Activated CD8-positive, alpha-beta memory T cell treated with anti-CD3 and anti-CD28 coated beads, Interleukin-2, amount 10 ng/mL, durations not matched to agents 7 days and 5 days (primary cell): ENCODE measurements around the gene ZNF792. TPM values are rescaled to one million over a fixed set of nuclear protein-coding genes. Genes with fewer than 3 reads are reported as not detected.
"Not testable (repeated sequence)": the region's sequence is repeated elsewhere in the genome, so short reads cannot be mapped to it uniquely, and the experiment has no call there.

Source experiments
- ATAC-seq: fragments of 150-1000 bp; cut with Tn5 transposase; one replicate; pipeline ENCODE4 v1.10.0; 2021; ENCODE audit warnings: moderate library complexity
- CTCF ChIA-PET: fragments of 350-600 bp; sonication (Branson Sonifier 250); formaldehyde crosslinking; loops from one replicate; lab custom pipeline; 2021; ENCODE audit warnings: antibody characterized with exemption; lab: Charles Lee
- DNase-seq: peaks from one replicate; pipeline ENCODE4 v3.0.0-alpha.2; 2020
- H3K27ac Mint-ChIP-seq: one replicate; pipeline ENCODE4 v1.8.0; 2021; ENCODE audit warnings: mild to moderate bottlenecking, mixed read lengths
- H3K27me3 Mint-ChIP-seq: one replicate; pipeline ENCODE4 v1.8.0; 2021; ENCODE audit warnings: mixed read lengths
- H3K36me3 Mint-ChIP-seq: one replicate; pipeline ENCODE4 v1.8.0; 2021; ENCODE audit warnings: mild to moderate bottlenecking, mixed read lengths
- H3K4me1 Mint-ChIP-seq: one replicate; pipeline ENCODE4 v1.8.0; 2021; ENCODE audit warnings: mixed read lengths
- H3K4me3 Mint-ChIP-seq: one replicate; pipeline ENCODE4 v1.8.0; 2021; ENCODE audit warnings: mild to moderate bottlenecking, moderate library complexity, mixed read lengths
- H3K9me3 Mint-ChIP-seq: one replicate; pipeline ENCODE4 v1.8.0; 2022; ENCODE audit warnings: low read depth, mixed read lengths
- total RNA-seq, 2 experiments: library from RNA; stranded (reverse); gene quantifications; one replicate each; pipeline ENCODE4 v1.2.3, GENCODE V29; 2021

Gene ZNF792
- total RNA-seq, 2 experiments from 2014 or later = 13.5 to 15.3 TPM

DNA sequence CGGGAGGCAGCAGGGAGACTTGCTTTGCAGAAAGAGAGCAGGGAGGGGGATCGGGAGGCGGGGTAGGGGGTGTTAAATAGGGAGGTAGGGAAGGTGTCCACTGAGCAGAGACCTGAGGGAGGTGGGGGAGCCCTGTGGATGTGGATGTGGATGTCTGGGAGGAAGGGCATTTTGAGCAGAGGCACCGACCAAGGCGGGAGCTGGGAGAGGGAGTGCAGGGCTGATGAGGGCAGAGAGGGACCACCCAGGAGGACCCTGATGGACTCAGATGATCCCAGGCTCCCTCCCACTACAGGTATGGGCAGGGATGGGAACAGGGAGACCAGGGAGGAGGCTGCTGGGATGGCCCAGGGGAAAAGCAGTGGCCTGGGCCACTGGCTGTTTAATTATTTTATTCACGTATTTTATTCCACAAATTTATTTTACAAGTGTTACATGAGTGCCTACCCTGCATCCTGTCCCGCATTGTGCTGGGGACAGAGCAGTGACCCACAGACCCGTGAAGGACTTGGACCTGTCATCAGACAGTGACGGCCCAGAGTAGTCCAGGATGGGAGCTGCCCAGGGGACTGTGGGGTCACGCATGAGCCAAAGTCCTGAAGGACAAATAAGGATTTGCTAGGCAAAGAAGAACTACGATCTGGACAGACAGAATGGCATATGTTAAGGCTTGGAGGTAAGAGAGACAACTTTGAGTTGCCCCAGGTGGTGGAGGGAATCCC is 41.4 kb upstream of the ZNF792 start:
- Mint-ChIP-seq H3K36me3 (peaks cover 37% of the 10 kb centered on the region), H3K27me3 (no peaks in the 10 kb centered on the region), H3K4me3 (no peak overlapping the region), H3K4me1 (peaks cover 45% of the 10 kb centered on the region), H3K27ac (no peak overlapping the region), H3K9me3 (no peaks in the 10 kb centered on the region)
- ATAC-seq (no peak), DNase-seq (no peak)
- CTCF ChIA-PET = no interaction called here

DNA sequence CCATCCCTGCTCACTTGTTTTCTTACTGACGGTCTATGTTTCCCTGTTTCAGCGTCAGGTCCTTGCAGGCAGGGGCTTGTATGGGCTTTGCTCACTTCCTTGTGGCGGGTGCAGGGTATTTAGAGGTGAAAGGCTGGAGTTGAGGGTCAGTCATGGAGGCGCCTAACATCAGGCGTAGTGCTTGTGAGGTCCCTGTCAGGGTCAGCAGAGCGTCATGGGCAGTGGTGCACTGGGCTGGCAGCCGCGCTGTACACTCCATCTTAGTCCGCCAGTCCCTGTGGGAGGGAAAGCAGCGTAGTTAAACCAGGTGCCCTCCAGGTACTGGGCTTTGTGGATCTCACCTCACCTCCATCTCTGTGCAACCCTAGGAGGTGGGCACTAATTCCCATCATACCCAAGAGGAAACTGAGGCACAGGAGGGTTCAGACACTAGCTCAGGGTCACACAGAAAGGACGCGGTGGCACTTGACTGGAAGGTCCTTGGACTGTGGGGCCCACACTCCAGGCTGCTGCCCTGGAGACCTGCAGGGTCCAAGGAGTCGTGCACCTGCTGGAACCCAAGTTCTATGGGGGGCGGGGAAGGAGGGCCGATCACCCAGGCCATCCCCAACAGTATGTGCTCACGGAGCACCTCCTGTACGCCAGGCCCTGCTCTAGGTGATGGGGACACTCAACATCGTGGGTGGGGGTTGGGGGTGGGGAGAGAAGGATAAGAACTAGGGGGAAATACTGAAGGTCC is 40.7 kb upstream of the ZNF792 start:
- no peaks in the 10 kb centered on the region for H3K27me3 Mint-ChIP-seq
- DNase-seq (no peak), ATAC-seq (no peak)
- H3K4me3 Mint-ChIP-seq = no peak overlapping the region
- CTCF ChIA-PET = no interaction called here
- H3K9me3 Mint-ChIP-seq = no peaks in the 10 kb centered on the region
- no peak overlapping the region for H3K27ac Mint-ChIP-seq
- H3K36me3 Mint-ChIP-seq = peaks cover 33% of the 10 kb centered on the region
- peaks cover 41% of the 10 kb centered on the region for H3K4me1 Mint-ChIP-seq

DNA sequence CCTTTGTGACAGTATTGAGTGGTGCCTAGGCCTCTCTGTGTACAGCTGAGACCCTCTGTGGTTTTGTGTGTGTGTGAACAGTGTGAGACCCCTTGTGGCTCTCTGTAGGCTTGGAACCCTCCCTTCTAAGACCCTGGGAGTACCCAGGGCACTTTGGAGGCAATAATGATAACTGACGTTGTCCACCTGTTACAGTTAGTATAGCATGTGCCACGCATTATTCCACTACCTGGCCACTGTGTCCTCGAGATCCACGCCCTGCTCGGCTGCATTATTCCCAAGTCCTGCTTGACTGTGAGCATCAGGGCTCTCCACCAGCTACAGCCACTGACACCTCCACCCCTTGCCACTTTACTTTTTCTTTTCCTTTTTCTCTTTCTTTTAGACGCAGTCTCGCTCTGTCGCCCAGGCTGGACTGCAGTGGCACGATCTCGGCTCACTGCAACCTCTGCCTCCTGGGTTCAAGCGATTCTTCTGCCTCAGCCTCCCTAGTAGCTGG is 38.1 kb upstream of the ZNF792 start:
- no peaks in the 10 kb centered on the region for H3K27me3 Mint-ChIP-seq

DNA sequence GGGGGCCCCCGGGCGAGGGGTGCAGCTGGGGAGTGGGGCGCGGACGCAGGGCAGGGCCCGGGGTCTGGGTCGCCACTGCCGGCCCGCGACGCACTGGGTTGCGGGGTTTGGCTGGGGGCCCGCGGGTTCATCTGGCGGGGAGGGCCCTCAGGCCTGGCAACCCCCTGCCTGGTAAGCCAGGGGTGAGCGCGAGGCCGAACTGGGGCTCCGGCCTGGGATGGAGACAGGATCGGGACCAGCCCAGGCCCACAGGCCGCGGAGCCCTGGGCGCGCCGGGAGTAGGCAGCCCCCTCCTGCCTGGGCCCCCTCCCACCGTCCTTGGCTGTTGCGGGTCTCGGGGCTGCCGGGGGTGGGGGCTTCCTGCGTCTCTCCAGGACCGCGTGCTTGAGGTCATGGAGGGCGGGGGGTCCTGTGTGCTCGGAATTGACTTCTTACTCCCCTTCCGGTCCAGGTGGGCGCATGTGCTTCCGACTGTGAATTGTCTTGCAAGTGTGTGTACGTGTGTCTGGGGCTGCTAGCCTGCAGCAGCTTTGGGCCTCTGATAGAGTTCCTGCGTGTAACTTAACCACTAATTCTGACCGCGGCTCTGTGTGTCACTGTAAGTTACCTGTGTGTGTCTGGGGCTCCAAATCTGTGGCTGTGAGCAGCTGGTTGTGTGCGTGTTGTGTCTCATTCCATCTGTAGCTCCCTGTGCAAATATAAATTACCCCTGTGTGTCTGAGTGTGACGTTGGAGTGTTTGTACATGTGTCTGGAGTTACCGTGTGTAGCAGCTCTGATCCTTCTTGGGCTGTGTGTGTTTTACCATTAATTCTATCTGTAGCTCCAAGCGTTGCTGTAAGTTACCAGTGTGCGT is 36.8 kb upstream of the ZNF792 start:
- peak overlapping the region; percentile 91 for H3K4me3 Mint-ChIP-seq
- no peaks in the 10 kb centered on the region for H3K27me3 Mint-ChIP-seq
- CTCF ChIA-PET = interaction anchor here (1.1 to 4.4 kb wide), 7 partner anchors 11 to 124 kb away, joined by 3 to 38 read pairs (median 3); no protein-coding TSS in a partner anchor
- H3K4me1 Mint-ChIP-seq = peaks cover 69% of the 10 kb centered on the region
- no peaks in the 10 kb centered on the region for H3K9me3 Mint-ChIP-seq
- peak; percentile 86 for DNase-seq
- ATAC-seq = peak; percentile 21
- peaks cover 24% of the 10 kb centered on the region for H3K36me3 Mint-ChIP-seq
- peak overlapping the region; percentile 91 for H3K27ac Mint-ChIP-seq

More for the DNA sequence above, 38.1 kb upstream of the ZNF792 start:
- Mint-ChIP-seq H3K9me3 (no peaks in the 10 kb centered on the region), H3K4me1 (peaks cover 60% of the 10 kb centered on the region), H3K36me3 (peaks cover 28% of the 10 kb centered on the region), H3K27ac (peak overlapping the region; percentile 91), H3K4me3 (peak overlapping the region; percentile 91)
- DNase-seq (no peak), ATAC-seq (no peak)
- CTCF ChIA-PET = interaction anchor here (1.3 to 4.4 kb wide), 5 partner anchors 10 to 35 kb away, joined by 3 to 38 read pairs (median 3); no protein-coding TSS in a partner anchor

DNA sequence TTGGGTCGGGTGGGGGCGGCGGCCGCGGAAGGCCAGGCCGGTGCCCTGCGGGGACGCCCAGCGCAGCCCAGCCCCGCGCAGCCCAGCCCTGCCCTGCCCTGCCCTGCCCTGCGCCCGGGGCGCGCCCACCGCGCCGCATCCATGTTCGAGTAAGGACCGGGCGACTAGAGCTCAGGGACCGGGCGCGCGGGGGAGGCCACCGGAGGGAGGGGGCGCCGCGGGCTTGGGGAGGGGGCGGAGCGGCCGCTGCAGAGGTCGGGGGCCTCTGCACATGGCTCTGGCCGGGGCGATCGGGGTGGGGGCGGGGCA is 36.3 kb upstream of the ZNF792 start:
- Mint-ChIP-seq H3K27me3 (no peaks in the 10 kb centered on the region), H3K4me3 (peak overlapping the region; percentile 76), H3K27ac (no peak overlapping the region), H3K9me3 (no peaks in the 10 kb centered on the region), H3K36me3 (peaks cover 21% of the 10 kb centered on the region), H3K4me1 (peaks cover 71% of the 10 kb centered on the region)
- CTCF ChIA-PET = interaction anchor here (1.1 to 4.4 kb wide), 4 partner anchors 10 to 28 kb away, joined by 3 to 38 read pairs (median 12); no protein-coding TSS in a partner anchor
- no peak for DNase-seq
- no peak for ATAC-seq

DNA sequence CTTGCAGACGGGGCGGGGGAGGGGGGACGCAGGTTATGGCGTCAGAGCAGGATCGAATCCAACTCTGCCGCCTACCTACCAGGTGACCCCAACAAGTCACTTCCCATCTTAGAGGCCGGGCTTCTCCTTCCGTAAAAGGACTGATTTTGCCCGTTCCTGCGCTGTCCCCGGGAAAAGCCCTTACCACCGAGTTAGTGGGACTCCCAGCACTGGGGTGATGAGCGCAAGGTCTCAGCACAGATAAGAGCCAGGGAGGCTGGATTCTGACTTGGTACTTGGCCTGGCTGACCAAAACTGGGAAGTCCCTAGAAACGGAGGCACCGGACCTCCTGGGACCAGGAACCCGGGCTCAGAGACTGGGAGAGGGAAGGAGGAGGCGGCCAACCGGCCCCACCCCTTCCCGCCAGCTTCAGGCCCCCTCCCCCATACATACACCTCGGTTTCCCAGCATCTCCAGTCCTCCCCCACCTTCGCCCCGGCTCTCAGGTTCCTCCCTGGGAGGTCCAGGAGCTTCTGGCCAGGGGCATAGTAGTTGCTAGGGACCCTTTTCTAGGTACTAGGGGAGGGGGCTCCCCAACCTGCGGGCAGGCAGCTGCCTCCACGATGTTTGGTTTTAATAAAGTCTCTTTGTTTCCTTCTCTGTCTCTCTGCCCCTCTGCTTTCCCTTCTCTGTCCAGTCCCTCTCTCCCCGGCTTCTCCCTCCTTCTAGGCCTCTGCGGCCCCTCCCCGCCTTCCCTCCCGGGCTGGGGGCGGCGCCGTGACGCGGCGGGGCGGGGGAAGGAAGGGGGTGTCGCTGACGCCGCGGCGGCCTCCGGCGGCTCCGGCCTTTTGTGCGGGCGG is 35.7 kb upstream of the ZNF792 start, which contains the start of gene GRAMD1A:
GRAMD1A (plus strand) TSS at position 826 of the 840 bp plus-strand sequence. CDS start 156 bp downstream, outside the sequence.
- Mint-ChIP-seq H3K27me3 (no peaks in the 10 kb centered on the region), H3K36me3 (peaks cover 20% of the 10 kb centered on the region), H3K9me3 (no peaks in the 10 kb centered on the region), H3K4me1 (peaks cover 71% of the 10 kb centered on the region), H3K27ac (peak within 1 kb of the TSS; percentile 92), H3K4me3 (peak within 1 kb of the TSS; percentile 91)
- ATAC-seq (peak; percentile 60), DNase-seq (peak; percentile 82)
- CTCF ChIA-PET = interaction anchor here (1.1 to 4.4 kb wide), 3 partner anchors 10 to 27 kb away, joined by 5 to 38 read pairs (median 18); no protein-coding TSS in a partner anchor

DNA sequence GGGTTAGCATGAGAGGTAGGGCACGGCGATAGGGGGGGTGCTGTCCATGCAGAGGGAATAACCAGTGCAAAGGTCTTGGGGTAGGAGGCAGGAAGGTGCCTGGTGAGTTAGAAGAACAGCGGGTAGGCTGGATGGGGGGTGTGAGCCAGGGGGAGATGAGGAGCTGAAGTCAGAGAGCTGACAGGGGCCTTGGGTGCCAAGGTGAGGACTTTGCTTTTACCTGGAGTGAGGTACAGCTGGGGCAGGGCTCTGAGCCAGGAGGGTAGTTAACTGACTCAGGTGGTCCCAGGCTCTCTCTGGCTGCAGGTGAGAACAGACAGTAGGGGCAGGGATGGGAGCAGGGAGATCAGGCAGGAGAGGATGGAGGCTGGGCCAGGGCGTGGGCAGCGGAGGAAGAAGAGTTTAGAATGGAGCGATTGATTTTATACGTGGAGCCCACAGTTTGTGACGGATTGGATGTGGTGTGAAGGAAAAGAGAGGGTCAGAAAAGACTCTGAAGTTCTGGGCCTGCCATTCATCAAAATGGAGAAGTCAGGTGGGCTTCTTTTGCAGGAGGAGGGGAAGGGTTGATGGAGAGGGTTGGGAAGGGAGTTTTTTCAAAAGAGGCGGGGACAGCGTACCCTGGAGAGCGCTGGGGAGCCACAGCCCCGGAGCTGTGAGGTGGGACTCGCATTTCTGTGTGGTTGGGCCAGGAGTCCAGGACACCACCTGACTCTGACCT is 34.9 kb upstream of the ZNF792 start:
- peaks cover 73% of the 10 kb centered on the region for H3K4me1 Mint-ChIP-seq
- H3K36me3 Mint-ChIP-seq = peaks cover 20% of the 10 kb centered on the region
- H3K27me3 Mint-ChIP-seq = no peaks in the 10 kb centered on the region
- peak overlapping the region; percentile 76 for H3K4me3 Mint-ChIP-seq
- ATAC-seq (no peak), DNase-seq (no peak)
- H3K27ac Mint-ChIP-seq = peak overlapping the region; percentile 92
- CTCF ChIA-PET = interaction anchor here (4.0 kb wide), 1 partner anchor 27 kb away, joined by 18 read pairs; no protein-coding TSS in a partner anchor
- no peaks in the 10 kb centered on the region for H3K9me3 Mint-ChIP-seq

DNA sequence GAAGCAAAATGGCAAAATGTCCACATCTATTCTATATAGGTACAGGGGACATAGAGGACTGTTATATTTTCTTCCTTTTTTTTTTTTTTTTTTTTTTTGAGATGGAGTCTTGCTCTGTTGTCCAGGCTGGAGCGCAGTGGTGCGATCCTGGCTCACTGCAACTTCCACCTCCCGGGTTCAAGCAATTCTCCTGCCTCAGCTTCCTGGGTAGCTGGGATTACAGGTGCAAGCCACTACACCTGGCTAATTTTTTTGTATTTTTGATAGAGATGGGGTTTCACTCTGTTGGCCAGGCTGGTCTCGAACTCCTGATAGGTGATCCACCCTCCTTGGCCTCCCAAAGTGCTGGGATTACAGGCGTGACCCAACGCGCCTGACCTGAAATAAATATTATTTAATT is 34.2 kb upstream of the ZNF792 start:
- Mint-ChIP-seq H3K4me1 (peaks cover 70% of the 10 kb centered on the region), H3K27ac (peak overlapping the region; percentile 96), H3K36me3 (peaks cover 19% of the 10 kb centered on the region)
- H3K4me3 Mint-ChIP-seq, ATAC-seq, CTCF ChIA-PET, H3K27me3 Mint-ChIP-seq, DNase-seq, H3K9me3 Mint-ChIP-seq: not testable (repeated sequence)

DNA sequence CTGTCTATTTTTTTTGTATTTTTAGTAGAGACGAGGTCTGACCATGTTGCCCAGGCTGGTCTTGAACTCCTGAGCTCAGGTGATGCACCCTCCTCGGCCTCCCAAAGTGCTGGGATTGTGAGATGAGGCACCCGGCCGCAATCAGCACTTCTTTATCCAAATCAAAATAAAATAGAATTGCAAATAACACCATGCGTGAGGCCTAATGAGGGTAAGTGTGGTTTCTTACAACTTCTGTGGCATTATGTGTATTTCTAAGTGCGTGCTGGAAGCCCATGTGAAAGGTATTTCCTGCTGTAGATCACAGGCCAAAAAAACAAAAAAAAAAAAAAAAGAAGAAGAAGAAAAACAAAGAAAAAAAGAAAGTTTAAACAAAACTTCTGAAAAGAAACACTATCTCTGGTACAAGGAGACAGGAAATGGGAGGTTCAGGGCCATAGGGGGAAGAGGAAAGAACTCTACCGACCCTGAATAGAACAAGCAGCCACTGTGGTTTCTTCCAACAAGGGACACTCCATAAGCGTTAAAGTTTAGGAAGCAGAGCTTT is 33.1 kb upstream of the ZNF792 start:
- Mint-ChIP-seq H3K9me3 (no peaks in the 10 kb centered on the region), H3K4me3 (peak overlapping the region; percentile 54), H3K27ac (peak overlapping the region; percentile 96), H3K4me1 (peaks cover 68% of the 10 kb centered on the region), H3K27me3 (no peaks in the 10 kb centered on the region), H3K36me3 (peaks cover 10% of the 10 kb centered on the region)
- ATAC-seq = no peak
- CTCF ChIA-PET = interaction anchor here (0.6 to 3.2 kb wide), 8 partner anchors 8 to 145 kb away, joined by 3 to 15 read pairs (median 3); no protein-coding TSS in a partner anchor
- no peak for DNase-seq

DNA sequence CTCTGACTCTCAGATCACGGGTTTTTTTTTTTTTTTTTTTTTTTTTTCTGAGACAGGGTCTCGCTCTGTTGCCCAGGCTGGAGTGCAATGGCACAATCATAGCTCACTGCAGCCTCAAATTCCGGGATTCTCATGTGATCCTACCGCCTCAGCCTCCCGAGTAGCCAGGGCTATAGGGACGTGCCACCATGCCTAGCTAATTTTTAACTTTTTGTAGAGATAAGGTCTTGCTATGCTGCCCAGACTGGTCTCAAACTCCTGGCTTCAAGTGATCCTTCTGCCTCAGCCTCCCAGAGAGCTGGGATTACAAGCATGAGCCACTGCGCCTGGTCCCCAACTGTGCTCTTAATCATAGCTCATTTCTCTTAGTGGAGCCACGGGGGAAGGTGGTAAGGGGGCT is 31.5 kb upstream of the ZNF792 start:
- Mint-ChIP-seq H3K9me3 (no peaks in the 10 kb centered on the region), H3K36me3 (no peaks in the 10 kb centered on the region), H3K4me1 (peaks cover 68% of the 10 kb centered on the region), H3K4me3 (no peak overlapping the region), H3K27me3 (no peaks in the 10 kb centered on the region), H3K27ac (no peak overlapping the region)
- ATAC-seq (no peak), DNase-seq (no peak)
- CTCF ChIA-PET = interaction anchor here (1.2 to 4.1 kb wide), 4 partner anchors 16 to 23 kb away, joined by 3 to 15 read pairs (median 9); no protein-coding TSS in a partner anchor
